ENCODE results near the gene MAST2. TPM values are rescaled to one million over a fixed set of nuclear protein-coding genes. Genes with fewer than 3 reads are reported as not detected.

The MAST2 gene
- total RNA-seq, 6 experiments from 2014 or later = 27.8 to 40.7 (median 29.7) TPM

DNA sequence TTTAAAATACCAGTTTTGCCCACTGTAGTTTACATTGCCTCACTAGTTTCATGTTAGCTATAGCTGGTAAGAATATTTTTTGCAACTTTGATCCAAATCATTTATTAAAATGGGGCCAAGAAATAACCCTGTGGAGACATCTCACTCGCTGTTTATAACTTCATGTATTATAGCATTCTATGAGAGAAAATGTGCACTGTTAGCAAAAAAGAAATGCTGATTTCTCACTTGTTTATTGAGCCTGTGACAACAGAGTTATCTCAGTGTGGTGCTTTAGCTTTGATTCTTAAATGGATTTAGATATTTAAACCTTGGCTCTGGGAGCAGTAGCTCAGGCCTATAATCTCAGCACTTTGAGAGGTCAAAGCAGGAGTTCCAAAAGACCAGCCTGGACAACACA, 201.1 kb downstream of the MAST2 start:
- Mint-ChIP-seq H3K27me3 (ENCODE audit: insufficient read depth) (no peaks in the 10 kb centered on the region; the same call in 1 of the 2 replicates), H3K27ac (no peak overlapping the region), H3K4me3 (no peak overlapping the region)

DNA sequence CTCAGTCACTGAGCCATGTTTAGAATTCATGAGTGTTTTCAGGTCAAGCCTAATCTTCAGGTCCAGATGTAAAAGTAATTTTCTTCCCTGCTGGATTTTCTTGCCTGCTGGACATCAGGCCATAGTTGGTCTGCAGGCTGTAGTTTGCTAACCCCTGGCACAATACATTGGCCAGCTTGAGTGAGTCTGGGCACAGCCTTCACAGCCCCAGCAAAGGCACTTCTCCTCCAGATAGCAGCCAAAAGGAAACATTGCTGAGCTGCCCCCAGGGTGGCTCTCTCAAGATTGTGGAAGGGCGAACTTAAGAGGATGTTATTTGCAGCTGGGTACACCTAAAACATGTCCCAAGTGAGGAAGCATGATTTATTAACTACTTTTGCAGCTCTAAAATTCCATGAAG, 202.2 kb downstream of the MAST2 start:
- Mint-ChIP-seq H3K27me3 (ENCODE audit: insufficient read depth) (no peaks in the 10 kb centered on the region; the same call in 1 of the 2 replicates), H3K4me1 (ENCODE audit: low read depth) (peaks cover 15% of the 10 kb centered on the region; the same call in 1 of the 2 replicates), H3K4me3 (no peak overlapping the region), H3K36me3 (ENCODE audit: low read depth) (peaks cover 22% of the 10 kb centered on the region), H3K9me3 (no peaks in the 10 kb centered on the region), H3K27ac (no peak overlapping the region)
- TF ChIP-seq, protein P1, sequence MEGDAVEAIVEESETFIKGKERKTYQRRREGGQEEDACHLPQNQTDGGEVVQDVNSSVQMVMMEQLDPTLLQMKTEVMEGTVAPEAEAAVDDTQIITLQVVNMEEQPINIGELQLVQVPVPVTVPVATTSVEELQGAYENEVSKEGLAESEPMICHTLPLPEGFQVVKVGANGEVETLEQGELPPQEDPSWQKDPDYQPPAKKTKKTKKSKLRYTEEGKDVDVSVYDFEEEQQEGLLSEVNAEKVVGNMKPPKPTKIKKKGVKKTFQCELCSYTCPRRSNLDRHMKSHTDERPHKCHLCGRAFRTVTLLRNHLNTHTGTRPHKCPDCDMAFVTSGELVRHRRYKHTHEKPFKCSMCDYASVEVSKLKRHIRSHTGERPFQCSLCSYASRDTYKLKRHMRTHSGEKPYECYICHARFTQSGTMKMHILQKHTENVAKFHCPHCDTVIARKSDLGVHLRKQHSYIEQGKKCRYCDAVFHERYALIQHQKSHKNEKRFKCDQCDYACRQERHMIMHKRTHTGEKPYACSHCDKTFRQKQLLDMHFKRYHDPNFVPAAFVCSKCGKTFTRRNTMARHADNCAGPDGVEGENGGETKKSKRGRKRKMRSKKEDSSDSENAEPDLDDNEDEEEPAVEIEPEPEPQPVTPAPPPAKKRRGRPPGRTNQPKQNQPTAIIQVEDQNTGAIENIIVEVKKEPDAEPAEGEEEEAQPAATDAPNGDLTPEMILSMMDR (IDR thresholded peaks at IDR 0.05) = no peak
- no peak for DNase-seq

More for the DNA sequence above, 201.1 kb downstream of the MAST2 start:
- TF ChIP-seq, protein P1 (IDR thresholded peaks at IDR 0.05) = no peak
- Mint-ChIP-seq H3K9me3 (no peaks in the 10 kb centered on the region), H3K4me1 (ENCODE audit: low read depth) (peaks cover 19% of the 10 kb centered on the region; the same call in 1 of the 2 replicates), H3K36me3 (ENCODE audit: low read depth) (peaks cover 23% of the 10 kb centered on the region)
- no peak for DNase-seq

DNA sequence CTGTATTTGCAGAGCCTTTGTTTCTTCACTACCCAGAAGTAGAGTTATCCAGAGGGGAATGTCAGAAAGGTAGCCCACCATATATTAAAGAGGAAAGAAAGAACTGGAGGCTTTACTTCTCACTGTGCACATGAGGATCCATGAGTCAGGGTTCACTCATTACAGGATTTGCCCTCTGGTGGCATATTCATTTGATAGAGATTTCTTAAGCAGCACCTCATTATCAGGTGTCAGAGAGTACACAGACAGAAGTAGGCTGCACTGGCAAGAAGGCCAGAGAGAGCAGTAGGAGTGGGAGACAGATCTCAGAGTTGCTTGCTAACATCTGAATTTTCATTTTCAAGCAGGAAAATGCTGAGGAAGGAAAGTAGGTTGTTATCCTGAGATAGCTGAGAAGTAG, 205.2 kb downstream of the MAST2 start:
- Mint-ChIP-seq H3K9me3 (no peaks in the 10 kb centered on the region), H3K27me3 (ENCODE audit: insufficient read depth) (no peaks in the 10 kb centered on the region), H3K27ac (no peak overlapping the region), H3K4me3 (no peak overlapping the region), H3K4me1 (ENCODE audit: low read depth) (peaks cover 8% of the 10 kb centered on the region; the same call in 1 of the 2 replicates), H3K36me3 (ENCODE audit: low read depth) (peaks cover 22% of the 10 kb centered on the region)
- TF ChIP-seq, protein P1 (IDR thresholded peaks at IDR 0.05) = peak; percentile 27; the same call in 1 of the 2 replicates
- no peak for DNase-seq

DNA sequence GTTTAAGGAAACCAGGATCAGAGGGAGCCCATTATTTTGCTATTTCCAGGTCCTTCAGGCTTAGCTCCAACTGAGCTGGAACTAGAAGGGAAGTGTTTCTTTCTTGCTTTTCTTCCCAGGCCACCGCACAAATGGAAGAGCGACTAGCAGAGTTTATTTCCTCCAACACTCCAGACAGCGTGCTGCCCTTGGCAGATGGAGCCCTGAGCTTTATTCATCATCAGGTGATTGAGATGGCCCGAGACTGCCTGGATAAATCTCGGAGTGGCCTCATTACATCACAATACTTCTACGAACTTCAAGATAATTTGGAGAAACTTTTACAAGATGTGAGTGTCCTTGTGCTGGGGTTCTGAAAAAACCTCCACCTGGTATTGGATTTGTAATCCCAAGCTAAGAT, 207.2 kb downstream of the MAST2 start:
- H3K27me3 Mint-ChIP-seq (ENCODE audit: insufficient read depth) = no peaks in the 10 kb centered on the region
- H3K4me1 Mint-ChIP-seq (ENCODE audit: low read depth) = peaks cover 8% of the 10 kb centered on the region; the same call in 1 of the 2 replicates
- no peaks in the 10 kb centered on the region for H3K9me3 Mint-ChIP-seq
- peaks cover 27% of the 10 kb centered on the region for H3K36me3 Mint-ChIP-seq (ENCODE audit: low read depth)
- TF ChIP-seq, protein P1 (IDR thresholded peaks at IDR 0.05) = no peak
- H3K4me3 Mint-ChIP-seq = no peak overlapping the region
- no peak for DNase-seq
- H3K27ac Mint-ChIP-seq = no peak overlapping the region

DNA sequence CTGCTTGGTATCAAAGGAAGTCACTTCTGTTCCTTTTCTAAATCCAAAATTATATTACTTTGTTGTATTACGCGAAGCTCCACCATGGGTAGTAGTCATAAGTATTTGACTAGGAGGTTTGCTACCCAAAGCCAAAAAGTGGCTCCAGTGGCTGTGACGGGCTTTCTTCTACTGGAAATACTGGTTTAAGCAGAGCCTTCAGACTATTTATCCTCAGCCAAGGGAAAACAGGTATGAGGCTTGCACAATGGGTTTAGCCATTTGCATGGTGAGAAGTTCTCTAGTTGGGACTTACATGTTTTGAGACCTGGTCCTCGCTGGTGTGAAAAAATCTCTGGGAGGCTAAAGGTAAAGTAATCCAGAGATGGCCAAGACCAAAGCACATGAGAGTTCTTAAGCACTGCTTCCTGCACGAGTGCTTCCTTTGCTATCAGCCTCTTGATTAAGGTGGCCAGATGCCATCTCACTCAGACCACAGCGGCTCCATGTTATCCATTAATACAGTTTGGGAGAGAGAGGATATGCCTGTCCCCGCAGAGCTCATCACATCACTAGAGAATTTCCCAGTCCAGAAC, 207.8 kb downstream of the MAST2 start:
- H3K4me1 Mint-ChIP-seq (ENCODE audit: low read depth) = peaks cover 8% of the 10 kb centered on the region; the same call in 1 of the 2 replicates

More for the DNA sequence above, 207.8 kb downstream of the MAST2 start:
- TF ChIP-seq, protein P1 (IDR thresholded peaks at IDR 0.05) = no peak
- H3K27me3 Mint-ChIP-seq (ENCODE audit: insufficient read depth) = no peaks in the 10 kb centered on the region
- DNase-seq = no peak
- H3K27ac Mint-ChIP-seq = no peak overlapping the region
- H3K4me3 Mint-ChIP-seq = no peak overlapping the region
- H3K36me3 Mint-ChIP-seq (ENCODE audit: low read depth) = peaks cover 25% of the 10 kb centered on the region
- H3K9me3 Mint-ChIP-seq = no peaks in the 10 kb centered on the region

Measured in HFFc6 (cell line).